ENCODE results near the gene IGF2BP2.

- TF ChIP-seq CTCF (IDR thresholded peaks at IDR 0.05): no peak
- no peak for TF ChIP-seq POLR2A (IDR thresholded peaks at IDR 0.05)
Observed at GRCh38 chr3:185820973-185821758, 3.7 kb downstream of the IGF2BP2 start.
